Measurements from ENCODE around the gene GRIK4.

GRIK4 gene

DNA sequence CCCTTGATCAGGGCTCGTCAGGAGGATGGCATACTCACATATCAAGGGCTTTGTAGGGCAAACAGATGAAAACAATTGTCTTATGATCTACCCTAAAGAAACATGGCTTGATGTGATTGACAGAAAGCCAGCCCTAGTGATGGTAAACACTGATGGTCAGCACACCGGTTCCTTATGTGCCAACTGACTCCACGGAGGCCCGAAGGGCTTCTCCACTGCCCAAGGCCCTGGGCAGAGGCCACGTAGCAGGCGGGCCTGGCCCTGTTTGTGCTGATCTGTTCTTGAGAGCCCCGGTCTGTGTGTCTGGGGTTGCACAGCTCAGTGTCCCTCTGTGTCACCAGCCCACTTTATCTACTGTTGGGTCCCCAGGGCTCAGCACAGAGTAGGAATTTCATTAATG lies 115.2 kb downstream of the GRIK4 start:
- Histone ChIP-seq H2AFZ (ENCODE audit: low read depth, low read length) (no peak overlapping the region), H3K36me3 (ENCODE audit: insufficient read depth, low read length) (no peaks in the 10 kb centered on the region), H3K4me1 (ENCODE audit: insufficient read depth, low read length) (peaks cover 30% of the 10 kb centered on the region), H3K9me3 (ENCODE audit: low read length) (no peaks in the 10 kb centered on the region), H3K4me3 (ENCODE audit: low read length) (no peak overlapping the region), H3K27me3 (ENCODE audit: insufficient read depth, low read length) (no peaks in the 10 kb centered on the region)

DNA sequence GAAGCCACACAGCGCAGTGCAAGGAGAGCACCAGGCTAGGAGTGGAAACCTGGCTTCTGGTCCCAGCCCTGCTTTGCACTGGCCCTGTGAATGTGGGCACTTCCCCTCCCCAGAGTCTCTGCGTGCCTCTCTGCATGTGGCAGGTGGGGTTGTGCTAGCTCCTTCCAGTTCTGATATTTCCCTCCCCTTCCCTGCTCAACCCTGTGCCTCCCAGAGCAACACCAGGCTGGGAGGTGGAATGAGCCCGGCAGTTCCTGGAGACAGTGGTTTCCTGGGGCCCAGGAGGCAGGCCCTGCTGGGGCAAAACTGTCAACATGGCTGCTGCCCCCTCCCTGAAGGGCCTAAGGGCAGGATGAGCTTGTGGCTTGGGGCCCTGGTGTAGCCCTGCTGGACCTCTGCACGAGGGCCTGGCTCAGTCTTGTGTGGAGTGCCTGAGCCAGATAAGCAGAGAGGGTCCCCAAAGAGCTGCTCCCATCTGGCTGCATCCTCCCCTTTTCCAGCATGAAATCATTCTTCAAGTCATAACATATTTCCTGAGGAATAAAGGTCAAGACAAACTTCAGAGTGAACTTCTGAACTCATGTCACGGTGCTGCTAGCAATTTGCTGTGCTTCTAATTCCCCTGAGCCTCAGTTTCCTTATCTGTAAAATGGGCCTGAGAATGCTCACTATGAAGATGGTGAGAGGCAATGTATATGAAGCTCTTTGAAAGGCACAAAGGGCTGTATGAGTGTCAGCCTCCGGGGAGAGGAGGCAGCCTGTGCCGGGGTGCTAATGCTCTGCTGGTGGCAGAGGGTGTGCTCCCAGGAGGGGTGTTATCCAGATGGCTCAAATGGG lies 116.0 kb downstream of the GRIK4 start:
- no peaks in the 10 kb centered on the region for H3K36me3 ChIP-seq (ENCODE audit: insufficient read depth, low read length)
- H3K4me3 ChIP-seq (ENCODE audit: low read length): no peak overlapping the region
- no peaks in the 10 kb centered on the region for H3K9me3 ChIP-seq (ENCODE audit: low read length)
- H3K4me1 ChIP-seq (ENCODE audit: insufficient read depth, low read length): peaks cover 28% of the 10 kb centered on the region
- H3K27me3 ChIP-seq (ENCODE audit: insufficient read depth, low read length): no peaks in the 10 kb centered on the region
- no peak overlapping the region for H2AFZ ChIP-seq (ENCODE audit: low read depth, low read length)

DNA sequence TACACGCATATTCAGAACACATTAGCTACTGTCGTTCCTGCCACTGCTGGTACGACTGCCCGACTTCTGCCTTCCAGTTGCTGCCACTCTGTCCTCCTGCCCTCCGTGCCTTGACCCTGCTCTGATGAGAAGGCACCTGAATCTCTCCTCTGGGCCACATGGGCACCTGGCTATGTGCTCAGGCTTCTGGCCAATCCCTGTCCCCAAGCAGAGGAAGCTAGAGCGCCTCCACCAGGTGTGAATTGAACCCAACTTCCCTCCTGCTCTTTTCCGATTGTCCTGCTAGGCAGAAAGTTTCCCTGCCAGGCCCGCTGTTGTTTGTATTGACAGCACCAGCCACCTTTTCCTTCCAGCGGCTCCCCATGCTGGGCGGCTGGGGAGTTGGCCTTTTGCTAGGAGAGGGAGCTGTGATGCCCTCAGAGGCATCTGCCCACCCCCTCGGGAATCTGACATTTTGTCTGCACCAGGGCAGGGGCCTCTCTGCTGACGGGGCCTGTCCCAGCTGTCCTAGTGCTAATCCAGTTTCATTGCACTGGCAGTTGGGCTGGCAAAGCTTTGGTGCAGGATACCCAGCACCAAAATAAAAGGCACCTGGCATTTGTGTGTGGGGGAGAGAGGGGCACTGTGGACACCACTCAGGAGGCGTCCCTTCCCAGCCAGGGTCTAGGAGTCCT lies 118.0 kb downstream of the GRIK4 start:
- H3K4me3 ChIP-seq (ENCODE audit: low read length): no peak overlapping the region
- no peaks in the 10 kb centered on the region for H3K36me3 ChIP-seq (ENCODE audit: insufficient read depth, low read length)
- no peaks in the 10 kb centered on the region for H3K9me3 ChIP-seq (ENCODE audit: low read length)
- H3K4me1 ChIP-seq (ENCODE audit: insufficient read depth, low read length): peaks cover 35% of the 10 kb centered on the region
- no peak overlapping the region for H2AFZ ChIP-seq (ENCODE audit: low read depth, low read length)
- no peaks in the 10 kb centered on the region for H3K27me3 ChIP-seq (ENCODE audit: insufficient read depth, low read length)

DNA sequence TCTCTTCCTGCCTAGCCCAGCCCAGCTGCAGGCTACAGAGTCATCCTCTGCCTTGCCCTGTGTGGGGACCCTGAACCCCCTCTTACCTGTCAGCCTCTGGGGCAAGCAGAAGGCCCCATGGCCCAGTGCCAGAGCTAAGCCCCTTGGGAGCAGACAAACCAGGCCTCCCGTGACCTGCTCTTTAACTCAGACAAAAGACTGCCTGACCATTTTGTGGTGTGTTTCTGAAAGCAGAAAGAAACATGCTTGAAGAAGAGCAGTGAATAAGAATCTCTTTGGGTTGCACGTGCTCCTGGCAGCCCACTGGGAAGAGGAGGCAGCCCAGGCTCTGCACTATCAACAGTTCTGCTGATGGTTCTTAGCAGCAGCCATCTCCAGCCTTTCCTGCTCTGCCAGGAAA lies 118.6 kb downstream of the GRIK4 start:
- no peaks in the 10 kb centered on the region for H3K36me3 ChIP-seq (ENCODE audit: insufficient read depth, low read length)
- H3K27me3 ChIP-seq (ENCODE audit: insufficient read depth, low read length): no peaks in the 10 kb centered on the region
- H2AFZ ChIP-seq (ENCODE audit: low read depth, low read length): no peak overlapping the region
- H3K4me1 ChIP-seq (ENCODE audit: insufficient read depth, low read length): peaks cover 35% of the 10 kb centered on the region
- no peaks in the 10 kb centered on the region for H3K9me3 ChIP-seq (ENCODE audit: low read length)
- no peak overlapping the region for H3K4me3 ChIP-seq (ENCODE audit: low read length)

DNA sequence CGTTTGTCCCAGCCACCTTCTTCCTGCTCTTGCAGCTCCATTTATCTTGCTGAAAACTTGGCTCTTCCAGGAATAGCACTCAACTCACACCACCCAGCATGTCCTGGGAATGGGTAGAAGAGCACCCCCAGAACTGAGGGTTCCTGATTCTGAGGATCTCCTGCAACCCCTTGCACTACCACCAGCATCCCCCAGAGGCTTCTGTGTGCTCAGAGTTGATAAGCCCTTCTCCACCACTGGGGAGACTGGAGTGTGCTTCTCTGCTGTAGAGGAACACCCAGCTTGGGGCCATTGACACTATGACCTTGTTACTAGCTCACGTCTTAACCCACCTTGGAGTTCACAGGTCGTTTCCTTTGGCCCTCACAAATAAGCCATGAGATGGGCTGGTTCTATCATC lies 121.0 kb downstream of the GRIK4 start:
- Histone ChIP-seq H3K4me1 (ENCODE audit: insufficient read depth, low read length) (peaks cover 37% of the 10 kb centered on the region), H2AFZ (ENCODE audit: low read depth, low read length) (no peak overlapping the region), H3K27me3 (ENCODE audit: insufficient read depth, low read length) (no peaks in the 10 kb centered on the region), H3K4me3 (ENCODE audit: low read length) (no peak overlapping the region), H3K9me3 (ENCODE audit: low read length) (no peaks in the 10 kb centered on the region), H3K36me3 (ENCODE audit: insufficient read depth, low read length) (no peaks in the 10 kb centered on the region)

DNA sequence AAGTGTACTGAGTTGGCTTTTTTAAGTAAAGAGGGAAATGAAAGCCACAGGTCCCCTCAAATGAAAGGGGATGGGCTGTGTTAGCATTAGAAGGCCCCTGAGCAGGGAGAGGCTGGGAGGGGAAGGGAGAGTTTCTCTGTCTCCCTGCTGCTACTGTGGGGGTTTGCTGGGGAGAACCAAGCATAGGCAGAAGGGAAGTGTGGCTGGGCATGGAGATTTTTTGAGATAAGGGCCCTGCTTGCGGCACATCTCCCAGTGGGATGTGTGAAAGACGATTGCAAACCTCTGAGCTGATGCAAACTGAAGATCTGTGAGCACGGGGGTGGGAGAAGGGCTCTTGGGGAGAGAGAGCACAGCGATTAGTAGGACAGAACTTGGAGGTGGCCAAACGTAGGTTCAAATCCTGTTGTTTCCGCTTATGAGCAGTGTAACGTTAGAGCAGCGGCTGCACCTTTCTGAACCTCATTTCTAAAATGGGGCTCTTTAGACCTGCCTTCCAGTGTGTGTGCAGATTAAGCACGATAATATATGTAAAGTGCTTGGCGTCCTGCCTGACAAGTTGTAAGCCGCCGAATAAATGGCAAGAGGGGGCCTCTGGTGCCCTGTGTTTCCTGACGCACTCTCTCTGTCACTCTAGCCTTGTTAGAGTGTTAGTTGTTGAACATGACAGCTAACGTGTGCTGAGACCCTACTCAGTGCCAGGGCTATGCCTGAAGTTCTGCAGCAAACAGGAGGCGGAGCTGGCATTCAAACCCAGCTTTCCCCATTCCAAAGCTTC lies 122.3 kb downstream of the GRIK4 start:
- peaks cover 37% of the 10 kb centered on the region for H3K4me1 ChIP-seq (ENCODE audit: insufficient read depth, low read length)
- no peaks in the 10 kb centered on the region for H3K36me3 ChIP-seq (ENCODE audit: insufficient read depth, low read length)
- H3K4me3 ChIP-seq (ENCODE audit: low read length): no peak overlapping the region
- no peaks in the 10 kb centered on the region for H3K9me3 ChIP-seq (ENCODE audit: low read length)
- H3K27me3 ChIP-seq (ENCODE audit: insufficient read depth, low read length): no peaks in the 10 kb centered on the region
- H2AFZ ChIP-seq (ENCODE audit: low read depth, low read length): no peak overlapping the region

DNA sequence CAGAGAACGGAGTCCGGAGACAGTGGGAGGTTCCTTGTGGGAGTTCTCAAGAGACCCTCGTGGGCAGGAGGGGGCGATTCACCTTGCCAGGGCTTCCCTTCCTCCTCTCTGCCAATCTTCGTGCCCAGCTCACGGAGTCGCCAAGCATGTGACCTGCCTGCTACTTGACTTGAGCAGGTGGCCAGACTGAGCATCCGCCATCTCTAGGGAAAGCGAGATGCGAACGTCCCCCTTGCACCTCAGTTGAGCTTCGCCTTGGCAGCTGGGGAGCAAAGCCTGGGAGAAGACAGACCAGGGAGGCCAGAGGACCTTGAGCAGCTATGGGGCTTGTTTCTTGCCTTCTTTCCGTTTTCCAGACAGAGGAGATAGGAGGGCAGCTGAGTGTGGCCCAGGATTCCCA lies 123.2 kb downstream of the GRIK4 start:
- Histone ChIP-seq H3K36me3 (ENCODE audit: insufficient read depth, low read length) (no peaks in the 10 kb centered on the region), H3K4me1 (ENCODE audit: insufficient read depth, low read length) (peaks cover 34% of the 10 kb centered on the region), H3K4me3 (ENCODE audit: low read length) (no peak overlapping the region), H3K27me3 (ENCODE audit: insufficient read depth, low read length) (no peaks in the 10 kb centered on the region), H2AFZ (ENCODE audit: low read depth, low read length) (no peak overlapping the region), H3K9me3 (ENCODE audit: low read length) (no peaks in the 10 kb centered on the region)

DNA sequence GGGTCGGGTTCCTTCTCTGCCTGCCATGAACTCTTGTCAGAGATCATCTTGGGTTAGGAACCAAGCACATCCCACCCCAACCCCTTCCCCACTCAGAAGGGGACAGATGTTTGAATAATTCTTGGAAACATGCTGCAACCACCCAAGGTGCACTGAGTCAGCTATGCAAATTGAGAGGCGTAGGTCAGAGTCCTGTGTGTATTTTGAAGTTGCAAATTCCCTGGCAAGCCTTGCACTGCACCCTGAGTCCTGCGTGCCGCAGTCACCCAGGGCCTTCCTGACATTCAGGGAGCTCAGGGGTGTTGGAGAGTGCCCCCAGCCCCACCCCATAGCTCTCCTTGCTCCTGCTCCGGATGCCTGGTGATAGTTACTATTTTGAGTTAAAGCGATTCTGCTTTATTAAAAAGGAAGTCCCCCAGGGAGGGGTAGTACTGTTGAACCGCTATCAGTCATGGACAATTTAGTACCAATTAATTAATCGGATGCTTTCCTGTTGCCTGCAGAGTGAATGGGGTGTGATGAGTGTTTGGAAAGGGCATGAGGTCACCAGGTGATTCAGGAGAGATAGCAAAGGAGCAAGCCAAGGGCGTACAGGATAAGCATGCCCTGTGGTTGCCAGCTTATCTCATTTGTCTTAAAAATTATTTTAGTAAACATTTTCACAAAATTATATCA lies 123.7 kb downstream of the GRIK4 start:
- Histone ChIP-seq H3K4me3 (ENCODE audit: low read length) (no peak overlapping the region), H3K27me3 (ENCODE audit: insufficient read depth, low read length) (no peaks in the 10 kb centered on the region), H3K36me3 (ENCODE audit: insufficient read depth, low read length) (no peaks in the 10 kb centered on the region), H3K9me3 (ENCODE audit: low read length) (no peaks in the 10 kb centered on the region), H3K4me1 (ENCODE audit: insufficient read depth, low read length) (peaks cover 28% of the 10 kb centered on the region), H2AFZ (ENCODE audit: low read depth, low read length) (no peak overlapping the region)

DNA sequence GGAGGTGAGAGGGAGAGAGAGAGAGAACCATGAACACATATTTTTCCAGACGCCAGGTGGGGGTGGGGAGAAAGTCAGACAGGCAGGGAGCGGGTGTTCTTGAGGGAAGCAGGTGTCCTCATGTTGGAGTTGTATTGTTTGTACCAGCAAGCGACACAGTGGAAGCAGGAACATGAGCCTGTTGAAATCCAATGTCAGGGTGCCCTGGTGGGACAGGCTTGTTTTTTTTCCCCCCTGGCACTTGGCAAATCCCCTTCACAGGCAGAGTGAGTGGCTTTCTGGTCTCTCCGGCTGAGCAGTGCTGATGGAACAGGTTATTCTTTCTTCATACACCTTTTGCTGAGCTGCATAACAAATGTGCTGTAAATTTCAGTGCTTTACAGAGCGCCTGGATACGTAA lies 125.6 kb downstream of the GRIK4 start:
- Histone ChIP-seq H3K9me3 (ENCODE audit: low read length) (no peaks in the 10 kb centered on the region), H3K36me3 (ENCODE audit: insufficient read depth, low read length) (no peaks in the 10 kb centered on the region), H3K27me3 (ENCODE audit: insufficient read depth, low read length) (no peaks in the 10 kb centered on the region), H3K4me1 (ENCODE audit: insufficient read depth, low read length) (peaks cover 28% of the 10 kb centered on the region), H3K4me3 (ENCODE audit: low read length) (no peak overlapping the region), H2AFZ (ENCODE audit: low read depth, low read length) (no peak overlapping the region)

DNA sequence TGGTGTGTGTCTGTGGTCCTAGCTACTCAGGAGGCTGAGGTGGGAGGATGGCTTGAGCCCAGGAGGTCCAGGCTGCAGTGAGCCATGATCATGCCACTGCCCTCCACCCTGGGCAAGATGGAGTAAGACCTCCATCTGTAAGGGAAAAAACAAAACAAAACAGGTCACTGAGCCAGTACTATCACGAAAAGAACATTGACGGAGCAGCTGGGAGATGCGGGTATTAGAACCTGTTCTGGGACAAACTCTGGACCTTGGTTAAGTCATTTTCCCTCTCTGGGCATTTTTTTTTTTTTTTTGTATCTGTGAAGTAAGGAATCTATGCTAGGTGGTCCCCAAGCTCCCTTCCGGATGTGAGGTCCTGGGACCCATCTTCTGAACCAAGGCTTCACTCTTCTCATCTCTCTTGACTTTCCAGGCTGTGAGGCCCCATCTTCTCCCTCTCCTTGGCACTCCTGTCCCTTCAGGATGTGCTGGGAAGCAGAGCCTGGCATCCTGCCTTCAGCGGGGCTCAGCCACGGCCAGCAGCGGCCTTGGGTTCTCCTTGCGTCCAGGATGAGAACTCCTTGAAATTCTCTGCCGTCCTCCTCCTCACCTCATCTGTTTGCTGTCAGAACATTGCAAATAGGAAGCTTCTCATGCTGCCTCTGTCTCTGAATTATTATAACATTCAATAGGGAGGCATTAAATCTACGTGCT lies 130.8 kb downstream of the GRIK4 start:
- Histone ChIP-seq H3K4me1 (ENCODE audit: insufficient read depth, low read length) (peaks cover 37% of the 10 kb centered on the region), H3K27me3 (ENCODE audit: insufficient read depth, low read length) (no peaks in the 10 kb centered on the region), H3K36me3 (ENCODE audit: insufficient read depth, low read length) (no peaks in the 10 kb centered on the region), H3K4me3 (ENCODE audit: low read length) (no peak overlapping the region), H3K9me3 (ENCODE audit: low read length) (no peaks in the 10 kb centered on the region), H2AFZ (ENCODE audit: low read depth, low read length) (no peak overlapping the region)

DNA sequence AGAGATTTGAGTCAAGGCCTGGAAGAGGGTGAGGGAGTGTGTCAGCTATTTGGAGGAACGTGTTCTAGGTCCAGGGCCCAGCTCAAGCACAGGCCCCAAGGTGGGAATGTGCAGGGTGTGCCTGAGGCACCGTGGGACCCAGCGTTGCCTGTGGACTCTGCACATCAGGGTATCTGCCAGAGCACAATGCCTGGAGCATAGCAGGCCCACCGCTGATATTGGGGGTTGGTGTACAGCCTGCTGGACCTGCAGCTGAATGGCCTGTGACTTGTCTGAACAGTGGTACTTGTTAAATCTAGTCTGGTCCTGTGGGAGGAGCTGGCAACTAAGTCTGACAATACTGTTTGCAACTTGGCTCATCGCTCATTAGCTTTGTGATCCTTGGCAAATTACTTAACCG lies 131.7 kb downstream of the GRIK4 start:
- H3K27me3 ChIP-seq (ENCODE audit: insufficient read depth, low read length): no peaks in the 10 kb centered on the region

DNA sequence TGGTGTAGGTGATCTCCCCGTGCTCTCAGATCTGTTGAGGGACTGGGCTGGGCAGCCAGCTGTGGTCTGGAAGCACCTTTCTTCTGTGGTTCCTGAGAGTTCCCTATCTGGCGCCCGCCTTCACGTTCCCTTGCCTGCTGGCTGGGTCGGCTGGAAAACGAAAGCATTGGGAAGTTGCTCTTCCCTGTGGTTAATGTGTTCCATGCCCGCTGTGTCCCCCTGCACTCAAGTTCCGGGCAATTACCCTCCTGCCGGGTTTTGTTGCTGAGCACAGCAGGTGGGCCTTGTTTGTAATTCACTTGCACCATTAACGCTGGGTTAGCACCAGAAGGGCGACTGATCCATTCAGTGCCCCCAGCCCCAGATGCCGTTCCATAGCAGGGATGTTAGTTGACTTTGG lies 134.1 kb downstream of the GRIK4 start:
- Histone ChIP-seq H3K4me3 (ENCODE audit: low read length) (no peak overlapping the region), H3K9me3 (ENCODE audit: low read length) (no peaks in the 10 kb centered on the region), H3K27me3 (ENCODE audit: insufficient read depth, low read length) (no peaks in the 10 kb centered on the region), H3K36me3 (ENCODE audit: insufficient read depth, low read length) (no peaks in the 10 kb centered on the region), H2AFZ (ENCODE audit: low read depth, low read length) (no peak overlapping the region), H3K4me1 (ENCODE audit: insufficient read depth, low read length) (peaks cover 35% of the 10 kb centered on the region)

More for the DNA sequence above, 131.7 kb downstream of the GRIK4 start:
- Histone ChIP-seq H2AFZ (ENCODE audit: low read depth, low read length) (no peak overlapping the region), H3K36me3 (ENCODE audit: insufficient read depth, low read length) (no peaks in the 10 kb centered on the region), H3K9me3 (ENCODE audit: low read length) (no peaks in the 10 kb centered on the region), H3K4me1 (ENCODE audit: insufficient read depth, low read length) (peaks cover 37% of the 10 kb centered on the region), H3K4me3 (ENCODE audit: low read length) (no peak overlapping the region)
